A673 (cell line): ENCODE data around the gene CRACR2A. TPM values are rescaled to one million over a fixed set of nuclear protein-coding genes. Genes with fewer than 3 reads are reported as not detected.

Source experiments
- BruUV-seq: library from RNA; stranded (reverse); fragments of 400-500 nt; replicated peaks from 2 replicates; lab custom pipeline; 2021; lab: Mats Ljungman, UMichigan
- CTCF ChIA-PET: fragments of 300-600 bp; sonication (Branson Sonifier 250); formaldehyde crosslinking; loops from one replicate; lab custom pipeline; 2022; ENCODE audit warnings: antibody characterized with exemption; lab: Charles Lee
- POLR2A ChIA-PET: fragments of 300-600 bp; sonication (Branson Sonifier 250); formaldehyde crosslinking; loops from one replicate; lab custom pipeline; 2022; ENCODE audit warnings: antibody characterized with exemption; ENCODE audit not compliant: low non-redundant PET; lab: Charles Lee
- DNase-seq: peaks from one replicate; pipeline ENCODE4 v3.0.0-alpha.2; 2015; ENCODE audit warnings: low spot score
- H3K27ac ChIP-seq: fragments of 200-600 bp; sonication (generic); 2 replicates; pipeline ENCODE4 v1.5.1; 2016; ENCODE audit warnings: mixed run types, low read depth, mild to moderate bottlenecking, mixed read lengths, antibody characterized with exemption, low read length; ENCODE audit not compliant: poor library complexity, severe bottlenecking
- H3K27me3 ChIP-seq: fragments of 200-600 bp; sonication (generic); replicated peaks from 2 replicates; pipeline ENCODE4 v1.6.1; 2017; ENCODE audit warnings: mixed run types, low read depth, mild to moderate bottlenecking, mixed read lengths, antibody characterized with exemption, low read length; ENCODE audit not compliant: insufficient read depth, poor library complexity
- H3K36me3 ChIP-seq: fragments of 200-600 bp; sonication (generic); 2 replicates; pipeline ENCODE4 v1.6.1; 2016; ENCODE audit warnings: mixed run types, mild to moderate bottlenecking, mixed read lengths, antibody characterized with exemption, low read length; ENCODE audit not compliant: insufficient read depth, poor library complexity, severe bottlenecking
- H3K4me1 ChIP-seq: fragments of 200-600 bp; sonication (generic); 2 replicates; pipeline ENCODE4 v1.6.1; 2017; ENCODE audit warnings: mixed run types, mild to moderate bottlenecking, mixed read lengths, antibody characterized with exemption, low read length; ENCODE audit not compliant: insufficient read depth, poor library complexity, severe bottlenecking
- H3K4me3 ChIP-seq: fragments of 200-600 bp; sonication (generic); 2 replicates; pipeline ENCODE4 v1.5.1; 2016; ENCODE audit warnings: low read depth, mixed run types, mild to moderate bottlenecking, mixed read lengths, low read length; ENCODE audit not compliant: poor library complexity, severe bottlenecking
- H3K9me3 ChIP-seq: fragments of 200-600 bp; sonication (generic); 2 replicates; pipeline ENCODE4 v1.6.1; 2016; ENCODE audit warnings: mixed run types, low read depth, mild to moderate bottlenecking, mixed read lengths, antibody characterized with exemption, low read length; ENCODE audit not compliant: poor library complexity, severe bottlenecking
- CTCF ChIP-seq: fragments of 300-800, 200-600 bp; sonication (generic); conservative IDR thresholded peaks from 2 replicates; pipeline ENCODE4 v1.5.1; 2017; ENCODE audit warnings: low read depth, mild to moderate bottlenecking, antibody characterized with exemption, low read length, moderate library complexity, mixed read lengths
- EZH2 ChIP-seq: fragments of 200-600 bp; sonication (generic); IDR thresholded peaks from 2 replicates; pipeline ENCODE4 v1.6.1; 2017; ENCODE audit warnings: borderline replicate concordance, low read depth, mild to moderate bottlenecking, mixed read lengths, antibody characterized with exemption, low read length; ENCODE audit not compliant: poor library complexity, severe bottlenecking
- intact Hi-C: fragments of 100-400 bp; cut with micrococcal nuclease; formaldehyde crosslinking; loops from one replicate; pipeline ENCODE4 v1.10.0; 2022; ENCODE audit not compliant: unreplicated experiment
- total RNA-seq: library from RNA; stranded (reverse); gene quantifications from 2 replicates; pipeline ENCODE4 v1.2.3, GENCODE V29; 2021

CRACR2A gene
- total RNA-seq, 1 experiment from 2014 or later, result 0.13 TPM

DNA sequence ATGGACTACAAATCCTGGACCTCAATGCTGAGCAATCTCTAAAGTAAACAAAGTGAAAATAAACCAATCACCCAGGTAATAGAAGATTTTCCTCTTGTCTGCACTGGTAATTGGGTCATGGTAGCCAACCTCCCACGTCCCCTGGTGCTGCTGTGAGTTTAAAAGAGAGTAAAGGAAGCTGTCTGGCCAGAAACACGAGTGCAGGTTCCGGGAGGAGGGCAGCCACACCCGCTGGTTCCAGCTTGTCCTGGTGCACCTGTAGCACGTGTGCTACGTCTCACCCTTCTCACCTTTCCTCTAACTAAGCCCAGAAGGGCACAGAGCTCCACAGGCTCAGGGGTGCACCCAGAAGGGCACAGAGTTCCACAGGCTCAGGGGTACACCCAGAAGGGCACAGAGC, 5.4 kb downstream of the CRACR2A start:
- POLR2A ChIA-PET, result no interaction called here
- no TSS peak for BruUV-seq
- no peak for DNase-seq

GRCh38 chr12:3746758-3747157, 6.2 kb downstream of the CRACR2A start:
- Histone ChIP-seq H3K27ac (no peak overlapping the region), H3K36me3 (no peaks in the 10 kb centered on the region), H3K4me1 (no peaks in the 10 kb centered on the region), H3K9me3 (no peaks in the 10 kb centered on the region), H3K27me3 (peaks cover 47% of the 10 kb centered on the region), H3K4me3 (no peak overlapping the region)
- ChIA-PET CTCF (no interaction called here), POLR2A (no interaction called here)
- BruUV-seq, result no TSS peak
- TF ChIP-seq CTCF (no peak), EZH2 (no peak)
- no peak for DNase-seq
- intact Hi-C loops, result no loop called here

More for the DNA sequence above, 5.4 kb downstream of the CRACR2A start:
- intact Hi-C loops, result no loop called here
- Histone ChIP-seq H3K4me3 (no peak overlapping the region), H3K27ac (no peak overlapping the region), H3K36me3 (no peaks in the 10 kb centered on the region), H3K4me1 (no peaks in the 10 kb centered on the region), H3K9me3 (no peaks in the 10 kb centered on the region), H3K27me3 (peaks cover 52% of the 10 kb centered on the region)
- CTCF ChIA-PET, result no interaction called here
- TF ChIP-seq EZH2 (no peak), CTCF (no peak)

DNA sequence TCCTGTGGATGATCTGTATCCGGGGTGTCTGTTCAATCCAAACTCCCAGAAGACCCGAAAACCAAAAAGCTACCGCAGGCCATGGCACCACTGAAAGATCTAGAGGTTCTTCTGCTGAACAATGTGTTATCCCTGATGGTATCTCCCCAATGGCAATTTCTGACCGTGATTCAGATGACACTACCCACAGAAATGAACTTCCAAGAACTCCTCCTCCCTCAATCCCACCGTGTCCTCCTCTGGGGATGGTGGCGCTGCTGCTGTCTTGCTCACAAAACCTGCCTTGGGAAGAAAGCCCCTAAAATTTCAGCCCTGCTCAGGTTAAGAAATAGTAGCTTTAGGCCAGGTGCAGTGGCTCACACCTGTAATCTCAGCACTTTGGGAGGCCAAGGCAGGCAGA, 7.8 kb downstream of the CRACR2A start:
- BruUV-seq, result no TSS peak
- ChIA-PET CTCF (no interaction called here), POLR2A (no interaction called here)
- H3K4me3 ChIP-seq, result no peak overlapping the region
- H3K27ac ChIP-seq, result no peak overlapping the region
- no peaks in the 10 kb centered on the region for H3K9me3 ChIP-seq
- TF ChIP-seq EZH2 (no peak), CTCF (no peak)
- H3K36me3 ChIP-seq, result no peaks in the 10 kb centered on the region
- H3K4me1 ChIP-seq, result no peaks in the 10 kb centered on the region
- intact Hi-C loops, result no loop called here
- no peak for DNase-seq
- H3K27me3 ChIP-seq, result peaks cover 47% of the 10 kb centered on the region
